GM06990 (cell line): ENCODE results near the gene TTC28.

ENCODE experiments used
- DNase-seq: peaks from one replicate; pipeline ENCODE4 v3.0.0-alpha.2; 2011; ENCODE audit not compliant: insufficient read length; ENCODE audit errors: extremely low read depth
- H3K27me3 ChIP-seq: replicated peaks from 2 replicates; pipeline ENCODE4 v1.6.0; 2011; ENCODE audit warnings: low read length; ENCODE audit not compliant: control insufficient read depth, insufficient read depth
- H3K36me3 ChIP-seq: 2 replicates; pipeline ENCODE4 v1.5.1; 2011; ENCODE audit warnings: low read length; ENCODE audit not compliant: control insufficient read depth, insufficient read depth
- H3K4me3 ChIP-seq: replicated peaks from 2 replicates; pipeline ENCODE4 v1.5.1; 2011; ENCODE audit warnings: low read depth, mild to moderate bottlenecking, control low read depth, low read length
- CTCF ChIP-seq: IDR thresholded peaks from 2 replicates; pipeline ENCODE4 v1.5.1; 2011; ENCODE audit warnings: low read length, control low read depth, mild to moderate bottlenecking, inconsistent platforms; ENCODE audit not compliant: insufficient read depth, poor library complexity, severe bottlenecking

TTC28 gene

GRCh38 chr22:27973846-27974245 is 705.8 kb downstream of the TTC28 start:
- H3K36me3 ChIP-seq = no peaks in the 10 kb centered on the region

GRCh38 chr22:27972732-27973698 is 706.6 kb downstream of the TTC28 start:
- H3K4me3 ChIP-seq = no peak overlapping the region
- H3K27me3 ChIP-seq = no peaks in the 10 kb centered on the region
- TF ChIP-seq CTCF = no peak
- no peak for DNase-seq
- H3K36me3 ChIP-seq = no peaks in the 10 kb centered on the region

More at GRCh38 chr22:27973846-27974245, 705.8 kb downstream of the TTC28 start:
- TF ChIP-seq CTCF = no peak
- H3K27me3 ChIP-seq = no peaks in the 10 kb centered on the region
- H3K4me3 ChIP-seq = no peak overlapping the region
- DNase-seq = no peak

GRCh38 chr22:27971926-27972325 is 707.7 kb downstream of the TTC28 start:
- no peak for DNase-seq
- TF ChIP-seq CTCF = no peak

GRCh38 chr22:27970596-27971220 is 708.9 kb downstream of the TTC28 start:
- DNase-seq = no peak
- H3K36me3 ChIP-seq = no peaks in the 10 kb centered on the region
- H3K27me3 ChIP-seq = no peaks in the 10 kb centered on the region
- no peak for TF ChIP-seq CTCF
- no peak overlapping the region for H3K4me3 ChIP-seq

More at GRCh38 chr22:27971926-27972325, 707.7 kb downstream of the TTC28 start:
- Histone ChIP-seq H3K36me3 (no peaks in the 10 kb centered on the region), H3K27me3 (no peaks in the 10 kb centered on the region), H3K4me3 (no peak overlapping the region)

- no peak for TF ChIP-seq CTCF
- Histone ChIP-seq H3K36me3 (no peaks in the 10 kb centered on the region), H3K4me3 (no peak overlapping the region), H3K27me3 (no peaks in the 10 kb centered on the region)
- DNase-seq = no peak
Observed at GRCh38 chr22:27966168-27967064, 713.2 kb downstream of the TTC28 start.
